NCI-H1417 (cell line): ENCODE data around the gene CASP10.
"Not testable (repeated sequence)": the region's sequence is repeated elsewhere in the genome, so short reads cannot be mapped to it uniquely, and the experiment has no call there.

Experiments
- DNase-seq, 3 experiments: peaks; one replicate each; lab custom pipeline; 2025; lab: John Stamatoyannopoulos, UW

The CASP10 gene

DNA sequence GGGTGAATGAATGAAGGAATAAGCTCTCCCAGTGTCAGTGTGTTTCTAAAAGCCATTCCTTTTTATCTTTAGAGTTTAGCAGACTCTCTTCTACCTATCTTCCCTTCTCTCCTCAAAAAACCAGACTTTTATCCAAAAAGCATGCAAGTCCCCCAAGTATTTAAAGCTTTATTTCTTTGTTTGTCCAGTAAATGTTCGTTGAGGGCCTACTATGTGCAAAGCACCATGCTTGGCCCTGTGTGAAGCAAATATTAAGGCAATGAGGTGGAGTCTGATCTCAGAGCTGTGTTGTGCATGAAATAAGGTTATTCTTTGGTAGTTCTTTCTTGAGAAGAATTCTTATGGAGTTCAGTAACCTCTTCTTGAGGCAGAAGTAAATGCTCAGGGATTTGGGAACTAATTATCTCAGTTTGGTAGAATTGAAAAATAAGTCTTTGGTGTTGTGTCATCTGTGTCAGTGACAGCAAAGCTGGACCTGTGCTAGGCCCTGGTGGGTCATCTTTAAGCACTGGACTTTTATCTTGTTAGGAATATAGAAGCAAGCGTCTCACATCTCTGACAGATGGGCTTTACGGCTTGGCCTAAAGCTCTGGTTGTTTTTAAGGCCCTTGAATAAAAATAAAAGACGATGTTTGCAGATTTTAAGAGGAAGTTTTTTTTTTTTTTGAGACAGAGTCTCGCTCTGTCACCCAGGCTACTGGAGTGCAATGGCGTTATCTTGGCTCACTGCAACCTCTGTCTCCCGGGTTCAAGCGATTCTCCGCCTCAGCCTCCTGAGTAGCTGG lies 28.1 kb upstream of the CASP10 start:
- DNase-seq = no peak

DNA sequence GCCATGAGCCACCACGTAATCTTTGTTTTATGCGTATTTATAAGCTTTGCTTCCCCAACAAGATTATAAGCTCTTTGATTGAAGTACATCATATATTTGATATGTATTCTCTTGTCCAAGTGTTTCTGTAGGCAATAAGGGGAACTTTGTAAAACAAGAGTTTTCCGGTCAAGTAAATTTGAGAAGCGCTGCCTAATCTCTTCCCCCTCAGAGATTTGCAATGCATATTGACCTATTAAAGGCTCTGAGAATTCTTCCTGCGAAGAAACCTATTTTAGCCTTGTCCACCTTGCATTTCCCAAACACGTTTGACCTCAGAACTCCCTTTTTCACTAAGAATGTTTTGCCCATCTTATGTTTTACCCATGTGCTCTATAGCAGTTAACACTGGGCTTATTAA lies 26.9 kb upstream of the CASP10 start:
- DNase-seq = no peak

DNA sequence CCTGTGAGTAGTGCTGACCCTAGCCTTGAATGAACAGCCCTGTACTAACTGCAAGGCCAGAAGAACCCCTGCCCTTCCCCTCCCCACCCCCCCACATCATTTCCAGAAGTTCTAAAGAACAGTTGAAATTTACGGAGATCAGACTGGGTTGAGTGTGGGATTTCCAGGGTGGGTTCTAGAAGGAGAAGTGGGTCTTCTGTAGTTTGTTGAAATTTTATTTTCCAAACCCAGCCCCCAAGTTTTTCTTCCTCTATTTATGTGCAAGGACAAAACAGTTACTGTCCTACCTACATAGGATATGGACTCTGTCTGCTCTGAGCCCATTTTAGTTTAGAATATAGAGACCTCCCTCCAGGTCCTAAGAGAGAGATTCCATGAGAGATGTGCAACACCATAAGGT lies 26.3 kb upstream of the CASP10 start:
- DNase-seq = no peak

DNA sequence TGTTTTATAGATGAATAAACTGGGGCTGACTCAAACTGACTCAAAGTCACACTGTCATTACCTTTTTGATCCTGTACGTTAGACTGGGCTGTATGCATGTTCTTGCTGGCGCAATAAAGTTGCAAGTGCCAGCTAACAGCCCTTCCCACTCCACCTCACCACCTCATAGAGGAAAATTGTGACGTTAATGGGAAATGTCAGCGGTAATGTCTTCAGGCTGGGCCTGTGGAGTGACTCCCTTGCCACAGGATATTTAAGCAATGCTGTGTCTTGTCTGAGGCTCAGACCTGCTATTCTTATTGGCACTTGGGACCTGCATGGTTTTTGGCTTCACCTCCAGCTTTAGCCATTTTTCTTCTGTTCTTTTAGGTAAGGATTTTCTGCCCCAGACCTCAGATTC lies 25.2 kb upstream of the CASP10 start:
- no peak for DNase-seq

DNA sequence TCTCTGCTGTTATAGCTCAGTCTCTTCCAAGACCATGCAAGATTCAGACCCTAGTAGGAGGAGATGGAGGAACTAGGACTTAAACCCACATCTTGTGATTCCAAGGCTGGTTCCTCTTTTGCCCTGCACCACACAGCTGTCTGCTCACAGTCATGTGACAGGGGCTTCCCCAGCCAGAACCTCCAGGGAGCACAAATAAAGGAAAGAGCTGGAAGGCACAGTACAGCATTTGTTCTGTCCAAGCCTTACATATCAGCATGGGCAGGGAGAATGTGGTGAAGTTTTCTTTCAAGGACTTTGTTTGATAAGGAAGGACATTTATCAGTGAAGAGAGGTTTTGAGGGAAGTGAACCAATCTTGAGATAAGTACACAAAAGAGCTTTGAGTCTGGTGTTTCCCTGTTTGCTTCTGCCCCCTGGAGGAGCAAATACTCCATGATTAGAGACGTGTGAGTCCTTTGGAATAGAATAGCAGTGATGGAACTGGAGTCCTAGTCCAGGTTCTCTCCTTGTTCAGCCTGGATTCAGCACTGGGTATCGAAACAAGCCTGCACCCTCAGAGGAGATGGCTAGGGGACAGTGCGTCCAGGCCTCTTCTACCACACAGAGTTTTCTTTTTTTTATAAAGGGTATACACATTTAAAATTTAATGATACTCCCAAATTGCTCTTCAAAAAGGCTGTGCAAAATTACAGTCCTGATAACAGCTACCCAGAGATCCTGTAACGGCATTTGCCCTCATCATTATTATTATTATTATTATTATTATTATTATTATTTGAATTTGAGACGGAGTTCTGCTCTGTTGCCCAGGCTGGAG lies 24.6 kb upstream of the CASP10 start:
- DNase-seq = peak; percentile 4 to 70 (median 25)

DNA sequence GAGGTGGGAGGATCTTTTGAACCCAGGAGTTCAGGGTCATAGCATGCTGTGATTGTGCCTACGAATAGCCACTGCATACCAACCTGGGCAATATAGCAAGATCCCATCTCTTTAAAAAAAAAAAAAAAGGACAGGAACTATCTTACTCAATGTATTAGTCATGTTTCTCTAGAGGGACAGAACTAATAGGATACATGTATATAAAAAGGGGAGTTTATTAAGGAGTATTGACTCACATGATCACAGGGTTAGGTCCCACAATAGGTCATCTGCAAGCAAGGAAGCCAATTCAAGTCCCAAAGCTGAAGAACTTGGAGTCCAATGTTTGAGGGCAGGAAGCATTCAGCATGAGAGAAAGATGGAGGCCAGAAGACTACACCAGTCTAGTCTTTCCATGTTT lies 18.8 kb upstream of the CASP10 start:
- DNase-seq = no peak

DNA sequence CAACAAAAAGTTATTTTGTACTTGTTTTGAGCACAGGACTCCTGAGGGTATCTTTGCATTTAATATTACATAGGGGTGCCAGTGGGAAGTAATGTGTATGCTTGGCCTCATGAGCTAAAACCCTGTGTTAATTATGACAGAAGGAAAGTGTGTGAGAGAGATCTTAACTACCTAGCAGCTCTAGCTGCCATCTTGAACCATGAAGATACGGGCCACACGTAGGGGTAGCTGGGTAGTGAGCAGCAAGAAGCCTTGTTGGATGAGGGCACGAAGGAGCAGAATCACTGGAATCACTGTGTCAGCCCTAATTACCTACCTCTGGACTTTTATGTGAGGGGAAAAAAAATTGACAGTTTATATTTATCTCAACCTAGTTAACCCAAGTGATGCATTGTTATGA lies 15.4 kb upstream of the CASP10 start:
- DNase-seq = no peak

DNA sequence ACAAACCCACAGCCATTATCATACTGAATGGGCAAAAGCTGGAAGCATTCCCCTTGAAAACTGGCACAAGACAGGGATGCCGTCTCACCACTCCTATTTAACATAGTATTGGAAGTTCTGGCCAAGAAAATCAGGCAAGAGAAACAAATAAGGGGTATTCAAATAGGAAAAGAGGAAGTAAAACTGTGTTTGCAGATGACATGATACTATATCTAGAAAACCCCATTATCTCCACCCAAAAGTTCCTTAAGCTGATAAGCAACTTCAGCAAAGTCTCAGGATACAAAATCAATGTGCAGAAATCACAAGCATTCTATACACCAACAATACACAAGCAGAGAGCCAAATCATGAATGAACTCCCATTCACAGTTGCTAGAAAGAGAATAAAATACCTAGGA lies 14.4 kb upstream of the CASP10 start:
- not testable (repeated sequence) for DNase-seq

DNA sequence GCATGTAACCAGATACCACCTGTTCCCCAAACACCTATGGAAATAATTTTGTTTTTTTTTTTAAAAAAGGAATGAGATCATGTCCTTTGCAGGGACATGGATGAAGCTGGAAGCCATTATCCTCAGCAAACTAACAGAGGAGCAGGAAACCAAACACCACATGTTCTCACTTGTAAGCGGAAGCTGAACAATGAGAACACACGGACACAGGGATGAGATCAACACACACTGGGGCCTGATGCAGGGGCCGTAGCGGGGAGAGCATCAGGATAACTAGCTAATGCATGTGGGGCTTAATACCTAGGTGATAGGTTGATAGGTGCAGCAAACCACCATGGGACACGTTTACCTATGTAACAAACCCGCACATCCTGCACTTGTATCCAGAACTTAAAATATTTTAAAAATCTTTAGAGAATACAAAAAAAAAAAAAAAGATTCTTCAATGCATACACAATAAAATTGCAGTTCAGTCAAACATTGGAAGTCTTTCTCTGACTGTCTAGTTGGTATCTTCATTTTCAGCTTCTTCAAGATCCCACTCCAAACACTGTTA lies 11.6 kb upstream of the CASP10 start:
- peak in 1 of 3 experiments; percentile 2 for DNase-seq

DNA sequence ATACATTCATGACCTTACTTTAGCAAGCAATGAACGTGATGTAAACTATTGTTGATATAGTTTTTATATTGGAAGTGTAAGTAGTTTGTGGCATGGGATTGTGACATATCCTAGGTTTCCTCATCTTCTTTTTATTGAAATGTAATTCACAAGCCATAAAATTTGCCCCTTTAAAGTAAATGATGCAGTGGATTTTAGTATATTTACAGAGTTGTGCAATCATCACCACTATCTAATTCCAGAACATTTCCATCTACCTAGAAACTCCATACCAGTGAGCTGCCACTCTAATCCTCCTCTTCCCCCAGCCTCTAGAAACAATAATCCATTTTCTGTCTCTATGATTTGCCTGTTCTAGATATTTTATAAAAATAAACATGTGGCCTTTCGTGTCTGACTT lies 10.7 kb upstream of the CASP10 start:
- DNase-seq = no peak

DNA sequence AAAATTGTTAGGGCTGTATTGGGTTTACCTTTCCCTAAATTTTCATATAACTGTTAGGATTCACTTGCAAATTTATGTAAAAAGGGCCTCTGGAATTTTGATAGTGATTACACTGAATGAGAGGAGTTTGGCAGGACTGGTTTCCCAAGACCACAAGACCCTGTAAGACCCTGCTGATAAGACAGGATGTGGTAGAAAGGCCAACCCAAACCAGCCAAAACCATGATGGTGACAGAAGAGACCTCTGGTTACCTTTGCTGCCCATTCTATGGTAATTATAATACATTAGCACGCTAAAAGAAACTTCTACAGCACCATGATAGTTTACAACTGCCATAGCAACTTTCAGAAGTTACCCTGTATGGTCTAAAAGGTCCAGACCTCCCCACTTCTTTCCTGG lies 8.3 kb upstream of the CASP10 start:
- DNase-seq = no peak

DNA sequence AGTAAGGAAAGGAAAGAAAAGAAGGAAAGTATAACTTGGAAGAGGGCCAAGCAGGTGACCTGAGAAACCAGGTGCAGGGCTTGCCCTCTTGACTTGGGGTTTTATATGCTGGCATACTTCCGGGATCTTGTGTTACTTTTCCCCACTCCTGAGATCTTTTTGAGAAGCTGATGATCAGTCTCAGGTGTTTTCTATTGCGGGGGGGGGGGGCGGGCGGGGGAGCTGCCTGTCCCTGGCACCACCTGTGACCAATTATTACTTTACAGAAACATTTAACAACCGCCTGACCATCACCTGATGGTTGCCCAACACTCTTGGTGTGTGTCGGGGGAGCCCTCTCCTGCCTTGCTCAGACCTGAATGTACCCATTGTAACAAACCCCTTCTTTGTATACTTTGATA lies 6.9 kb upstream of the CASP10 start:
- peak in 1 of 3 experiments; percentile 19 for DNase-seq

DNA sequence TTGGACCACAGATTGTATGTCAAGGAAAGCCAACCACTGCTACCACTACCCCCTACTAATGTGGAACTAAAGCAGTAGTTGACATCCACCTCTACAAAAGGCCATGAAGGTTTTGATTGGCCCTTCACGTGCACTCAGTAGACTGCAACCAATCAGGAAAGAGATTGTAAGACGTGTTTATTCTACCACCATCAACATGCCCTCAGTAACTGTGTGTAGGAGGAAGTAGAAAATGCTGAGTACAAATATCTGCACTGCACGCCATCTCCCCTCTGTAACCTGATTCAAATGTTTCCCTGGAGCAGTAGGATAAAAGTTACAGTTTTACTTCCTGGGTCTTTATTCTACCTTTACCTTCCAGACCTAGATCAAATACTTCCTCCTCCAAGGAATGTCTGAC lies 2.9 kb upstream of the CASP10 start:
- DNase-seq = no peak

DNA sequence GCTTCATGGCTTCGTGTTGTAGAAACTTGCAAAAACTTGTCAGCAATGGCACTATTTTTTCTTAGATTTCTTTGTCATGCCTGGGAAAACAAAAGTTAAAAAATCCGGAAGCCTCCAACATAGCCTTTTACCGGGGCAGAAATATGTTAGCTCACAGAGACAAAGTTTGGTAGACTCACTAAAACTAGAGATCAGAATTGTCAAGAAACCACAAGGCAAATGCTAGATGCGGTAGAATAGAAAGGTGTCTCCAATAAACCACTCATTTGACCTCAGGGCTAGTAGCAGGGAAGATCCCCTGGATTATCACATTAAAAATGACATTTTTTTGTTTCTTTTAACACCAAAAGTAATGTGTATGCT lies 405 bp downstream of the CASP10 start:
- no peak for DNase-seq

DNA sequence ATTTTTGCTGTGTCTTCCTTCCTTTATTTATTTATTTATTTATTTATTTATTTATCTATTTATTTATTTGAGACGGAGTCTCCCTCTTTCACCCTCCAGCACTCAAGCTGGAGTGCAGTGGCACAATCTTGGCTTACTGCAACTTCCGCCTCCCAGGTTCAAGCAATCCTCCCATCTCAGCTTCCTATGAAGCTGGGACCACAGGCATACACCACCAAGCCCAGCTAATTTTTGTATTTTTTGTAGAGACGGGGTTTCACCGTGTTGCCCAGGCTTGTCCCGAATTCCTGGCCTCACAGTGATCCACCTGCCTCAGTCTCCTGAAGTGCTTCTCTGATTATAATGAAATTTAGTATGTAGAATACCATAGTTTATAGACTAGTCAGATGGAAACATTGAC lies 894 bp downstream of the CASP10 start:
- DNase-seq = not testable (repeated sequence)

DNA sequence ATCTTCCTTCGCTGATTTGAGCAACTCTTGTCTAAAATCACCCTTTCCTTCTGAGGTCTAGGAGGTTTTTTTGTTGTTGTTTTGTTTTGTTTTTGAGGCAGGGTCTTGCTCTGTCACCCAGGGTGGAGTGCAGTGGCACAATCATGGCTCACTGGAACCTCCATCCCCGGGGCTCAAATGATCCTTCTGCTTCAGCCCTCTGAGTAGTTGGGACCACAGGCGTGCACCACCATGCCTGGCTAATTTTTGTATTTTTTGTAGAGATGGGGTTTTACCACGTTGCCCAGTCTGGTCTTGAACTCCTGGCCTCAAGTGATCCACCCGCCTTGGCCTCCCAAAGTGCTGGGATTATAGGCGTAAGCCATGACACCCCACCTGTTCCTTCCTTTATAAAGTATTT lies 1.3 kb downstream of the CASP10 start:
- not testable (repeated sequence) for DNase-seq

DNA sequence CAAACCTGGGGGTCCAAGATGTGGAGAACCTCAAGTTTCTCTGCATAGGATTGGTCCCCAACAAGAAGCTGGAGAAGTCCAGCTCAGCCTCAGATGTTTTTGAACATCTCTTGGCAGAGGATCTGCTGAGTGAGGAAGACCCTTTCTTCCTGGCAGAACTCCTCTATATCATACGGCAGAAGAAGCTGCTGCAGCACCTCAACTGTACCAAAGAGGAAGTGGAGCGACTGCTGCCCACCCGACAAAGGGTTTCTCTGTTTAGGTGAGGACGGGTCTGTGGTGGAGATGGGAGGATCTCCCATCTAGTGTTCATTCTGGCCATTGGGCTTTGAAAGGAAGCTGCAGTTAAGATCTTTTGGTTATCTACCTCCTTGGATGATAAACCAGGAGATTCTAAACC lies 2.9 kb downstream of the CASP10 start:
- DNase-seq = no peak

DNA sequence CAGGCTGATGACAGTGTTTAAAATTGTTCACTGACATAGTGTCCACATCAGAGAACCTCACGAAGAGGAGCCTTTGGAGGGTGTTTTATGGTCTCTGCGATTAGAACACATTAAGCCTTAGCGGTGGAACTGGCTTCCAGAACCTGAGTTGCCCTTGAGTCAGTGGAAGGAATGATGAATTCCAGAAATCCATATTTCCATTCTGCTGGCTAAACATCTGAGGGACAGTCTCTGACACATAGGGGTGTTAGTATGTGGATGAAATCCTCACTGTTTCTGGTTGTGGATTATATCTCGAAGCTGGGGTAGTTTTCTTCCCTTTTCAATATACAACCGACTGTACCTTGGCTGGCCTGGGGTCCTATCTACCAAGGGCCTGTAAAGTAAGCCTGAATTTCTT lies 4.0 kb downstream of the CASP10 start:
- no peak for DNase-seq

DNA sequence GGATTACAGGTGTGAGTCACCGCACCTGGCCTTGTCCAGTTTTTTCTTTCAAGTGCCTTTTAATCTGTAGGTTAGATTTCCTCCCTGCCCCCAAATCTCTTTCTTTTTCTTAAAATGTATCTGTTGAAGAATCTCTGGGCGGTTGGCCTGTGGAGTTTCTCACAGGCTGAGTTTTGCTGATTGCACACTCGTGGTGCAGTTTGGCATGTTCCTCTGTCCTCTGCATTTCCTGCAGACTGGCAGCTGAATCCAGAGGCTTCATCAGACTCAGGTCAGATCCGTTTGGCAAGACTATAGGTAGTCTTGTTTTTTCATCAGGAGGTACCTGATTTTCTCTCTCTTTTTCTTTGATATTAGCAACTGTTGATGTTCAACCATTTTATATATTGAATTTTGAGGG lies 5.5 kb downstream of the CASP10 start:
- no peak for DNase-seq

DNA sequence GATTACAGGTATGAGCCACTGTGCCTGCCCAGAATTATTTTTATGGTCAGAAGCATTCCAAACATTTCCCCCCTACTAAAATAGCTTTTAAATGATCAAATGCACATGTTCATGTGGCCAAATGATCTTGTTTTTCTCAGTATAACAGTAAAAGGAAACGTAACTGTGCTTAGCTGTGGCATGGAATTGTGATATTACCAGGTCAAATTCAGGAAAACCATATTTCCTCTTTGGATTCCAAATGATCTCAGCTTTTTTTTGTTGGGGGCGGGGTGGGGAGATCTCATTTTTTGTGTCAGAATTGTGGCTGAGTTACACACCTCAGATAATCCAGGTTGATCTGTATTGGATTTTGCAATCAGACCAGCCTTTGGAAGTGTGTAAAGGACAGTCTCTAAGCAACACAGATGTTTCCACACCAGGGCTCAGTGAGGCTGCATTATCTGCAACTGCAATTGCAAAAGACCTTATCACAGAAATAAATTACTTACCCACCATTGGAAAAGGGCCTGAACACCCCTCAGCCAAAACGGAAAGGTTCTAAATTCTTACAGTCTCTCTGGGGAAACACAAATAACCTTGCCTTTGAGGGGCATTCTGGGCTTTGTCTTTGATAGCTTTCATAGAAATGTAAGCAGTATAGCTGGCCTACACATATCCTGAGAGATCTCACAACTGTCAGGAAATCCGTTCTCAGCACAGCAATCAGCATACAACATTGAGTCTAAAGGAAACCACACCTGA lies 8.4 kb downstream of the CASP10 start:
- DNase-seq = no peak

DNA sequence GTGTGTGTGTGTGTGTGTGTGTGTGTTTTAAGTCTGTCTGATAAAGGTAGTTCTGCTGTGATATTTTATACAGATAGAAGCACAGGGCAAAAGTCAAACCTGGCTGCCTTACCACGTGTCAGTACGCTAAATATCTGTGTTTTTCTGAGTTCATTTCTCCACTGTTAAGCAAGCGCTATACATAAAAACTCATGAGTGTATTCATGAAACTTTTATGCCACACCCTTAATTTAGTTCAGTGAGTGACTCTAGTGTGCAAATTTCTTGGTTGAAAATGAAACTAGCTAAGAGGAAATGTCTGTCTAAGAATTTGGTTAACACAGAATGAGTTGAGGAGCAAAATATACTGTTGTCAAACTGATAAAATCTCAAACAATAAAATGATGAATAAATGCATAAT lies 11.2 kb downstream of the CASP10 start:
- DNase-seq = no peak

DNA sequence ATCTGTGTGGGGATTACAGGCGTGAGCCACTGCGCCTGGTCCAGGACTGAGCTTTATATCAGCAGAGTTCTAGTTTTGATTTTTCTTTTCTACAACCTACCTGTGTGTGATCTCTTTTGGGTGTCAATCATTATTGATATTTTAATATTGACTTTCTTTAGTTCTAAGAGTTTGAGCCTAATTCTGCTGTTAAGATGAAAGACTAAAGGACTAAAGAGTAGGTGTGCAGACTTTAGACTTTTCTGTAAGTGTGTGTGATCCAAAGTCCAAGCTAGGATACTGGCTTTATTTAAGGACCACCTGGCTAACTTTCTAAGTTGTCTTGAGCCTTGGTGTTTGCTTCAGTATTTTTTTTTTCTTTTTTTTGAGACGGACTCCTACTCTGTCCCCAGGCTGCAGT lies 12.4 kb downstream of the CASP10 start:
- DNase-seq = no peak

DNA sequence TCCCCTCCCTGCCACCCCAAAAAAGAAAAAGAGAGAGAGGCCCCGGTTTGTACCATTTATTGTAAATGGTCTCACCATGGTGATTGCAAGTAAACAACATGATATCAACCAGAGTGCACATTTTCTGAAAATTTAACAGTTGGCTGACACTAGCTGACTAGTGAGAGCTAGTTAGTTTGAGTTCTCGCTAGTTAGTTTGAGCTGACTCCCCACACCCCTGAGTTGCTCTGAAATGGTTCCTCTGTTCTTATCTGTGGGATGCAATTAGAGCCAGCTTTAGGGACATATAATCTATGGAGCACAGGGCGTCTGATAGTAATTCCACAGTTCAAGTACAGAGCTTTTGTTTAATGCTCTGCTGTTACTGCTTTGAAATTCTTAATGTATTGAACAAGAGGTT lies 13.1 kb downstream of the CASP10 start:
- DNase-seq = no peak
